Calu3 (cell line): ENCODE data around the gene CNRIP1. TPM values are rescaled to one million over a fixed set of nuclear protein-coding genes. Genes with fewer than 3 reads are reported as not detected.

Experiments used
- BruUV-seq: library from RNA; stranded (reverse); fragments of 400-500 nt; replicated peaks from 2 replicates; lab custom pipeline; 2021; lab: Mats Ljungman, UMichigan
- CTCF ChIA-PET: fragments of 300-600 bp; sonication (Branson Sonifier 250); formaldehyde crosslinking; loops from one replicate; lab custom pipeline; 2022; ENCODE audit warnings: antibody characterized with exemption; lab: Charles Lee
- DNase-seq: peaks from one replicate; pipeline ENCODE4 v3.0.0; 2022
- H3K27ac Mint-ChIP-seq: one replicate; pipeline ENCODE4 v1.8.0; 2022; ENCODE audit warnings: mixed read lengths; ENCODE audit not compliant: unreplicated experiment
- H3K27me3 Mint-ChIP-seq: one replicate; pipeline ENCODE4 v1.8.0; 2022; ENCODE audit warnings: mixed read lengths; ENCODE audit not compliant: unreplicated experiment
- H3K36me3 Mint-ChIP-seq: one replicate; pipeline ENCODE4 v1.8.0; 2022; ENCODE audit warnings: mild to moderate bottlenecking, moderate library complexity, mixed read lengths; ENCODE audit not compliant: insufficient read depth, unreplicated experiment
- H3K4me1 Mint-ChIP-seq: one replicate; pipeline ENCODE4 v1.8.0; 2022; ENCODE audit warnings: mild to moderate bottlenecking, low read depth, mixed read lengths; ENCODE audit not compliant: unreplicated experiment
- H3K4me3 Mint-ChIP-seq: one replicate; pipeline ENCODE4 v1.8.0; 2022; ENCODE audit warnings: mild to moderate bottlenecking, low read depth, moderate library complexity, mixed read lengths; ENCODE audit not compliant: unreplicated experiment
- H3K9me3 Mint-ChIP-seq: one replicate; pipeline ENCODE4 v1.8.0; 2022; ENCODE audit warnings: low read depth, mixed read lengths; ENCODE audit not compliant: unreplicated experiment
- intact Hi-C: fragments of 100-400 bp; cut with micrococcal nuclease; formaldehyde crosslinking; loops from one replicate; pipeline ENCODE4 v1.10.0; 2022; ENCODE audit not compliant: unreplicated experiment
- total RNA-seq: library from RNA; stranded (reverse); gene quantifications from 2 replicates; pipeline ENCODE4 v1.2.3, GENCODE V29; 2022
- TF ChIP-seq, protein P1 (sequence below): fragments of 200-600 bp; IDR thresholded peaks from one replicate; pipeline ENCODE4 v1.8.0; 2022; ENCODE audit warnings: antibody characterized with exemption; ENCODE audit not compliant: unreplicated experiment

The CNRIP1 gene
- total RNA-seq, 1 experiment from 2014 or later = not detected

DNA sequence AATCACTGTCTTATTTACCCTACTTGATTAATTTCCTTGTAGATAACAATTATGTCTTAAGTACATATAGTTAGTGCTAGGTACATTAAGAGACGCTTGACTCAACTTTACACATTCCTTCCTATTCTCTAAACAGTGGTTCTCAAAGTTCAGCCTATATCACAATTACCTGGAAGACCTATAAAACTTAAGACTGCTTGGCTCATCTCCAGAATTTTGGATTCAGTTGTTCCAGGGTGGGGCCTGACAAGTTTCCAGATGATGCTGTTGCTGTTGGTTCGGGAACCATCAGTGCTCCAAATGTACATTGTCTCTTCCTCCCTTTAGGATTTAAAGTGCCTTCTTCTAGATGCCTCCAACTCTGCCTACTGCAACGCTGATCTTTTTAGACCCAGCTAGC, 71.4 kb downstream of the CNRIP1 start:
- H3K4me3 Mint-ChIP-seq = no peak overlapping the region
- BruUV-seq = no TSS peak
- CTCF ChIA-PET = interaction anchor here (0.7 kb wide), 1 partner anchor 35 kb away, joined by 6 read pairs; no protein-coding TSS in a partner anchor
- H3K36me3 Mint-ChIP-seq = peaks cover 36% of the 10 kb centered on the region
- no peak overlapping the region for H3K27ac Mint-ChIP-seq
- no peaks in the 10 kb centered on the region for H3K27me3 Mint-ChIP-seq
- peaks cover 9% of the 10 kb centered on the region for H3K4me1 Mint-ChIP-seq
- TF ChIP-seq, protein P1, sequence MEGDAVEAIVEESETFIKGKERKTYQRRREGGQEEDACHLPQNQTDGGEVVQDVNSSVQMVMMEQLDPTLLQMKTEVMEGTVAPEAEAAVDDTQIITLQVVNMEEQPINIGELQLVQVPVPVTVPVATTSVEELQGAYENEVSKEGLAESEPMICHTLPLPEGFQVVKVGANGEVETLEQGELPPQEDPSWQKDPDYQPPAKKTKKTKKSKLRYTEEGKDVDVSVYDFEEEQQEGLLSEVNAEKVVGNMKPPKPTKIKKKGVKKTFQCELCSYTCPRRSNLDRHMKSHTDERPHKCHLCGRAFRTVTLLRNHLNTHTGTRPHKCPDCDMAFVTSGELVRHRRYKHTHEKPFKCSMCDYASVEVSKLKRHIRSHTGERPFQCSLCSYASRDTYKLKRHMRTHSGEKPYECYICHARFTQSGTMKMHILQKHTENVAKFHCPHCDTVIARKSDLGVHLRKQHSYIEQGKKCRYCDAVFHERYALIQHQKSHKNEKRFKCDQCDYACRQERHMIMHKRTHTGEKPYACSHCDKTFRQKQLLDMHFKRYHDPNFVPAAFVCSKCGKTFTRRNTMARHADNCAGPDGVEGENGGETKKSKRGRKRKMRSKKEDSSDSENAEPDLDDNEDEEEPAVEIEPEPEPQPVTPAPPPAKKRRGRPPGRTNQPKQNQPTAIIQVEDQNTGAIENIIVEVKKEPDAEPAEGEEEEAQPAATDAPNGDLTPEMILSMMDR = no peak
- no peaks in the 10 kb centered on the region for H3K9me3 Mint-ChIP-seq
- intact Hi-C loops = no loop called here
- DNase-seq = no peak

DNA sequence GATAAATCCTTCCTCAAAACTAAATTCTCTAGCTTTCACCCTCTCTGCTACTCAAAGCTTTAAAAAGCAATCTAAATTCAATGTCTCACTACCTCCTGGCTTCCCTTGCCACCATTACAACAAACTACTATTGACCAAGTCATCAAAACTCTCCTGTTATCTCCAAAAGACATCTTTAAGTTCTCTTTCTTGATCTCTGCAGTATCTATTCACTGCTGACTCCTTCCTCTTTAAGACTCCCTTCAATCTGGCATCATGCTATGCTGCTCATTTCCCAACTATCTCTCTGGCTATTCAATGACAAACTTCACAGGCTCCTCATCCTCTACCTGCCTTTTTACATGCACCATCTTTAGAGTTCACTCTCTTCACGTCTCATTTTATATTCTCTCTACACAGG, 73.4 kb downstream of the CNRIP1 start:
- TF ChIP-seq, protein P1 = no peak
- peaks cover 9% of the 10 kb centered on the region for H3K4me1 Mint-ChIP-seq
- no peaks in the 10 kb centered on the region for H3K9me3 Mint-ChIP-seq
- CTCF ChIA-PET = no interaction called here
- intact Hi-C loops = no loop called here
- H3K27ac Mint-ChIP-seq = no peak overlapping the region
- DNase-seq = no peak
- no TSS peak for BruUV-seq
- H3K36me3 Mint-ChIP-seq = peaks cover 16% of the 10 kb centered on the region
- no peaks in the 10 kb centered on the region for H3K27me3 Mint-ChIP-seq
- no peak overlapping the region for H3K4me3 Mint-ChIP-seq

DNA sequence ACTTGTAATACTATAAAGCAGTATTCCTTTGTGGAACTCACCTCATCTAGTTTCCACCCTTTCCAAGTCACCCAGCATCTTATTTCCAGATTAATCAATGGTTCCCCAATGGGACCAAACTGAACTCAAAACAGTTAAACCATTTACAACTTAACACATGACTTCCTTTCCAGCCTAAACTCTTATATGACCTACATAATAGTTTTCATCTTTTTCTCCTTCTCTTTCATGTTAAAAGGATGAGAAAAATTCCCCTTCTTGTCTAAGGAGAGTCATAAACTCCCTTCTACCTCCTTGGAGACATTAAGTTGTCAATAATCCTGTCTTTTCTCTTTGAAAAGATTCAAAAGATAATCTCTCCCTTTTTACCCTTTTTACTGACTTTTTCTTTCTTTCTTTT, 74.1 kb downstream of the CNRIP1 start:
- Mint-ChIP-seq H3K36me3 (peaks cover 9% of the 10 kb centered on the region), H3K4me1 (peaks cover 12% of the 10 kb centered on the region), H3K27me3 (no peaks in the 10 kb centered on the region), H3K27ac (no peak overlapping the region), H3K4me3 (no peak overlapping the region), H3K9me3 (no peaks in the 10 kb centered on the region)
- TF ChIP-seq, protein P1 = no peak
- CTCF ChIA-PET = no interaction called here
- BruUV-seq = no TSS peak
- DNase-seq = no peak
- intact Hi-C loops = no loop called here

DNA sequence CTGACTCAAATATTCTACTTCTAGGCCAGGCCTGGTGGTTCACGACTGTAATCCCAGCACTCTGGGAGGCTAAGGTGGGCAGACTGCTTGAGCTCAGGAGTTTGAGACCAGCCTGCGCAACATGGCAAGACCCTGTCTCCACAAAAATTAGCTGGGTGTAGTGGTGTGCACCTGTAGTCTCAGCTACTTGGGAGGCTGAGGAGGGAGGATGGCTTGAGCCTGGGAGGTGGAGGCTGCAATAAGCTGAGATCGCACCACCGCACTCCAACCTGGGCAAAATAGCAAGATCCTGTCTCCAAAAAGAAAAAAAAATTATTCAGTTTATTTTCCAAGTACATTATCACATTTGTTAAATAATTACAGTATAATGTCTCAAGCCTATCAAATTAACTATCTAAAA, 74.7 kb downstream of the CNRIP1 start:
- no TSS peak for BruUV-seq
- no peaks in the 10 kb centered on the region for H3K27me3 Mint-ChIP-seq
- no peak for DNase-seq
- H3K4me3 Mint-ChIP-seq = no peak overlapping the region
- H3K4me1 Mint-ChIP-seq = peaks cover 15% of the 10 kb centered on the region
- intact Hi-C loops = no loop called here
- peaks cover 3% of the 10 kb centered on the region for H3K36me3 Mint-ChIP-seq
- TF ChIP-seq, protein P1 = no peak
- H3K9me3 Mint-ChIP-seq = no peaks in the 10 kb centered on the region
- CTCF ChIA-PET = interaction anchor here (0.8 to 1.9 kb wide), 4 partner anchors 12 to 123 kb away, joined by 3 to 12 read pairs (median 3); no protein-coding TSS in a partner anchor
- no peak overlapping the region for H3K27ac Mint-ChIP-seq
